Globus pallidus (tissue), 1 donor: ENCODE results near the gene SUB1.
"Not testable (repeated sequence)": the region's sequence is repeated elsewhere in the genome, so short reads cannot be mapped to it uniquely, and the experiment has no call there.

ENCODE experiments used
- DNase-seq: peaks from one replicate; pipeline ENCODE4 v3.0.0-alpha.2; 2015; ENCODE audit warnings: low spot score

SUB1 gene

GRCh38 chr5:32600054-32600622 is 14.8 kb downstream of the SUB1 start:
- DNase-seq, result no peak

- no peak for DNase-seq
Measured at GRCh38 chr5:32601623-32602295, 16.4 kb downstream of the SUB1 start.

GRCh38 chr5:32602906-32603305 is 17.5 kb downstream of the SUB1 start:
- DNase-seq, result no peak

GRCh38 chr5:32604800-32605765 is 19.7 kb downstream of the SUB1 start:
- no peak for DNase-seq

- no peak for DNase-seq
Measured at GRCh38 chr5:32605766-32606152, 20.4 kb downstream of the SUB1 start.

GRCh38 chr5:32612134-32612888 is 27.0 kb downstream of the SUB1 start:
- DNase-seq, result no peak

- DNase-seq, result peak; percentile 74
Measured at GRCh38 chr5:32613050-32613672, 27.8 kb downstream of the SUB1 start.

GRCh38 chr5:32615236-32615635 is 29.9 kb downstream of the SUB1 start:
- no peak for DNase-seq

- no peak for DNase-seq
Measured at GRCh38 chr5:32618962-32619361, 33.6 kb downstream of the SUB1 start.

- DNase-seq, result no peak
Measured at GRCh38 chr5:32621256-32621655, 35.9 kb downstream of the SUB1 start.

GRCh38 chr5:32625106-32625505 is 39.7 kb downstream of the SUB1 start:
- no peak for DNase-seq

- no peak for DNase-seq
Measured at GRCh38 chr5:32625547-32625946, 40.2 kb downstream of the SUB1 start.

GRCh38 chr5:32627219-32627870 is 42.0 kb downstream of the SUB1 start:
- DNase-seq, result no peak

- no peak for DNase-seq
Measured at GRCh38 chr5:32628049-32628844, 42.9 kb downstream of the SUB1 start.

- DNase-seq, result no peak
Measured at GRCh38 chr5:32630867-32631491, 45.6 kb downstream of the SUB1 start.

- not testable (repeated sequence) for DNase-seq
Measured at GRCh38 chr5:32633017-32633416, 47.7 kb downstream of the SUB1 start.

GRCh38 chr5:32638309-32638708 is 53.0 kb downstream of the SUB1 start:
- DNase-seq, result no peak

- no peak for DNase-seq
Measured at GRCh38 chr5:32639943-32640342, 54.6 kb downstream of the SUB1 start.

GRCh38 chr5:32642276-32643002 is 57.1 kb downstream of the SUB1 start:
- DNase-seq, result no peak
